ENCODE results near the gene RELN.

Gene RELN

DNA sequence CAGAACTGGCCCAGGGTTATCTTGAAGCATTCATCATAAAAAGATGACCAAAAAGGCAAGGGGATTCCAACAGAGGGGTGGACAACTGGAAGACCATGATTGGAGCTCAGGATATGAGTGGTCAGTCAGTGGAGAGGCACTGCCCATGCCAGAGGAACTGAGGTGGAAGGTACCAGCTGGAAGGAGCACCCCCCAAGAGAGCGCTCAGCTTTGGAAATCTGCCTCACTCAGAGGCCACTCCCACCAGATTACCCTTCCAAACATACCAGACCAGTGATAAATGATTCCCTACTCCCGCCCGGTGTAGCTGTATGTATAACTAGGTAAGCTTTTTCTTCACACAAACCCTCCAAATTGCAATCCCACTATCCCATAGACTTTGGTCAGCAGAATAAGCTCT is 286.5 kb downstream of the RELN start:
- no peak for TF ChIP-seq CTCF (IDR thresholded peaks at IDR 0.05; ENCODE audit: low read depth, low read length)
- H3K4me3 ChIP-seq (ENCODE audit: low read depth, low read length): no peak overlapping the region

- no peak for TF ChIP-seq CTCF (IDR thresholded peaks at IDR 0.05; ENCODE audit: low read depth, low read length)
- H3K4me3 ChIP-seq (ENCODE audit: low read depth, low read length): no peak overlapping the region
These were observed 287.0 kb downstream of the RELN start for GRCh38 chr7:103702454-103702853.

GRCh38 chr7:103699032-103699431 is 290.4 kb downstream of the RELN start:
- H3K4me3 ChIP-seq (ENCODE audit: low read depth, low read length): no peak overlapping the region
- TF ChIP-seq CTCF (IDR thresholded peaks at IDR 0.05; ENCODE audit: low read depth, low read length): no peak

- no peak for TF ChIP-seq CTCF (IDR thresholded peaks at IDR 0.05; ENCODE audit: low read depth, low read length)
- no peak overlapping the region for H3K4me3 ChIP-seq (ENCODE audit: low read depth, low read length)
These were observed 291.4 kb downstream of the RELN start for GRCh38 chr7:103698064-103698463.

DNA sequence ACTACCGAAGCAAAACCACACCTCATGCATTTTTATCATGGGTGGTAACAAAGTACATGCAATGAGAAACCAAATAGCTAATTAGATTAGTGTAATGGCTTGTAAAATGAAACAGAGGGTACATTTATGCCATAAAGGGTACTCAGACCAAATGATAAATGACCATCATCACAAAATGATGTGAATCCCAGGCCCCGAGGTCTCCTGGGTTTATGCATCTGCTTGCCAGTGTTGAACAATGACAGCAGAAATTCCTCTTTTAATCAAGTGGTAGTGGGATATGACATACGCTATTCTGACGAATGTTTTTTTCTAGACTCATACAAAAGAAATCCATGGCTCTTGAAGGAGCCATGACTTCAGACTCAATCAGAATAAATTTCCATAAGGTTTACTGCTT is 293.9 kb downstream of the RELN start:
- no peak overlapping the region for H3K4me3 ChIP-seq (ENCODE audit: low read depth, low read length)
- TF ChIP-seq CTCF (IDR thresholded peaks at IDR 0.05; ENCODE audit: low read depth, low read length): no peak

- no peak for TF ChIP-seq CTCF (IDR thresholded peaks at IDR 0.05; ENCODE audit: low read depth, low read length)
- H3K4me3 ChIP-seq (ENCODE audit: low read depth, low read length): no peak overlapping the region
These were observed 295.2 kb downstream of the RELN start for GRCh38 chr7:103694304-103694703.

GRCh38 chr7:103691291-103691690 is 298.2 kb downstream of the RELN start:
- H3K4me3 ChIP-seq (ENCODE audit: low read depth, low read length): no peak overlapping the region
- no peak for TF ChIP-seq CTCF (IDR thresholded peaks at IDR 0.05; ENCODE audit: low read depth, low read length)
